ENCODE measurements around the gene AKT1. TPM values are rescaled to one million over a fixed set of nuclear protein-coding genes. Genes with fewer than 3 reads are reported as not detected.

AKT1 gene
- total and polyA plus RNA-seq, 12 donors: 66.4 to 300 (median 195) TPM

DNA sequence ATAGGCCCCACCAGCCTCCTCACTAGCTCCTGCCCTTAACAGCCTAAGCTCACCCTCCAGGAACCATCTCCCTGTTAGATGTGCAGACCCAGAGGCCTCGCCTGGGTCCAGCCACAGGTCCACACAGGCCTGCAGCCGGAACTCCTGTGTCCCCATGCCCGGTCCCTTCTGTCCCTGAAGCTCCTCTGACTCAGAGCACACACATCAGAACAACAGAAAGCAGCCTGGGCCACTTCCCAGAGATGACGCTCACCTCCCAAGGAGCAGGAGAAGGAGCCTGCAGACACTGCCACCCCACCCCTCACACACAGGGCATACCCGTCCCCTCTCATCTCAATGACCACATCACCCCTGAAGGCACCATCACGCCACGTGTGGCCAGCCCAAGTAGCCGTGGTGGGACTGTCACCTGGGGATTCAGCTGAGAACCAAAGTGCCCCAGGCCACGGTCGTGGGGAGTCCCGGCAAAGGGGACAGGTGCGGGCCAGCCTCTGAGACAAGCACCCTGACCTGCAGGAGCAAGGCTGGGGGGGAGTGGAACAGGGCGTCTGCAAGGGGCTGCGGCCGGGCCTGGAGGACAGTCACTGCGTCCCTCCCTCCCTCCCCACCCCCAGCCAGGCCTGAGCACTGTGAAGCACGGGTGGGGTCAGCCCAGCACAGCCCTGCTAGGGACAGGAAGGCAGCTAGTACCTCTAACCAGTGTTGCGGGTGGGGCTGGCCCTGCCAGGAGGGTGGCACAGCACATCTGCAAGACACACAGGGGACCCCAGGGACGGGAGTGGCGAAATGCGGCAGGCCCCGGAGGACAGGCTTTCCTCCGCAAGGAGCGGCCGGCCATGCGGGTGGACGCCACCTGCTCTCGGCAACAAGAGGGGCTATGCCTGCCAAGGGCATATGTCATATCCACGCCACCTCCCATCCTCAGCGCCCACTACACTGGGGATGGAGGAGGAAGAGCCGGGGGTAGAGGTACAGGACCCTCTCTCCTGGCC, 5.5 kb downstream of the AKT1 start:
- H3K36me3 ChIP-seq (replicated peaks in 1 of 2): peaks cover 0 to 21% of the 10 kb centered on the region in 2 donors

GRCh38 chr14:104788873-104789663, 6.5 kb downstream of the AKT1 start:
- intact Hi-C loops (cut with DNase I): no loop called here
- peaks cover 0 to 21% of the 10 kb centered on the region in 2 donors for H3K36me3 ChIP-seq (replicated peaks in 1 of 2)
- no peaks in the 10 kb centered on the region for H3K27me3 ChIP-seq
- no peak overlapping the region for H3K4me3 ChIP-seq
- WGBS, 4 donors: 42 to 60% (median 53%) methylated on average over 9 to 39 of the region's 39 CpGs
- peak in 2 of 7 donors; percentile 50 to 59 for DNase-seq
- TF ChIP-seq POLR2A (IDR thresholded peaks at IDR 0.05): no peak
- TF ChIP-seq, protein P1, sequence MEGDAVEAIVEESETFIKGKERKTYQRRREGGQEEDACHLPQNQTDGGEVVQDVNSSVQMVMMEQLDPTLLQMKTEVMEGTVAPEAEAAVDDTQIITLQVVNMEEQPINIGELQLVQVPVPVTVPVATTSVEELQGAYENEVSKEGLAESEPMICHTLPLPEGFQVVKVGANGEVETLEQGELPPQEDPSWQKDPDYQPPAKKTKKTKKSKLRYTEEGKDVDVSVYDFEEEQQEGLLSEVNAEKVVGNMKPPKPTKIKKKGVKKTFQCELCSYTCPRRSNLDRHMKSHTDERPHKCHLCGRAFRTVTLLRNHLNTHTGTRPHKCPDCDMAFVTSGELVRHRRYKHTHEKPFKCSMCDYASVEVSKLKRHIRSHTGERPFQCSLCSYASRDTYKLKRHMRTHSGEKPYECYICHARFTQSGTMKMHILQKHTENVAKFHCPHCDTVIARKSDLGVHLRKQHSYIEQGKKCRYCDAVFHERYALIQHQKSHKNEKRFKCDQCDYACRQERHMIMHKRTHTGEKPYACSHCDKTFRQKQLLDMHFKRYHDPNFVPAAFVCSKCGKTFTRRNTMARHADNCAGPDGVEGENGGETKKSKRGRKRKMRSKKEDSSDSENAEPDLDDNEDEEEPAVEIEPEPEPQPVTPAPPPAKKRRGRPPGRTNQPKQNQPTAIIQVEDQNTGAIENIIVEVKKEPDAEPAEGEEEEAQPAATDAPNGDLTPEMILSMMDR (IDR thresholded peaks at IDR 0.05): no peak
- peaks cover 49 to 87% of the 10 kb centered on the region in 2 donors for H3K4me1 ChIP-seq (replicated peaks in 1 of 2)
- H3K9me3 ChIP-seq (replicated peaks in 1 of 3): no peaks in the 10 kb centered on the region
- H3K27ac ChIP-seq: peak overlapping the region; percentile 54 to 97 (median 78)

More for the DNA sequence above, 5.5 kb downstream of the AKT1 start:
- Histone ChIP-seq H3K27ac (peak overlapping the region; percentile 54 to 97 (median 78)), H3K4me3 (no peak overlapping the region), H3K9me3 (replicated peaks in 1 of 3) (no peaks in the 10 kb centered on the region), H3K4me1 (replicated peaks in 1 of 2) (peaks cover 54 to 85% of the 10 kb centered on the region in 2 donors), H3K27me3 (no peaks in the 10 kb centered on the region)
- WGBS, 4 donors: 57 to 65% (median 60%) methylated on average over 9 to 31 of the region's 31 CpGs
- intact Hi-C loops (cut with DNase I): no loop called here
- peak; percentile 82 to 95 (median 94) for DNase-seq
- TF ChIP-seq, protein P1 (IDR thresholded peaks at IDR 0.05): no peak
- peak in 1 of 2 donors; percentile 85 for TF ChIP-seq POLR2A (IDR thresholded peaks at IDR 0.05)

DNA sequence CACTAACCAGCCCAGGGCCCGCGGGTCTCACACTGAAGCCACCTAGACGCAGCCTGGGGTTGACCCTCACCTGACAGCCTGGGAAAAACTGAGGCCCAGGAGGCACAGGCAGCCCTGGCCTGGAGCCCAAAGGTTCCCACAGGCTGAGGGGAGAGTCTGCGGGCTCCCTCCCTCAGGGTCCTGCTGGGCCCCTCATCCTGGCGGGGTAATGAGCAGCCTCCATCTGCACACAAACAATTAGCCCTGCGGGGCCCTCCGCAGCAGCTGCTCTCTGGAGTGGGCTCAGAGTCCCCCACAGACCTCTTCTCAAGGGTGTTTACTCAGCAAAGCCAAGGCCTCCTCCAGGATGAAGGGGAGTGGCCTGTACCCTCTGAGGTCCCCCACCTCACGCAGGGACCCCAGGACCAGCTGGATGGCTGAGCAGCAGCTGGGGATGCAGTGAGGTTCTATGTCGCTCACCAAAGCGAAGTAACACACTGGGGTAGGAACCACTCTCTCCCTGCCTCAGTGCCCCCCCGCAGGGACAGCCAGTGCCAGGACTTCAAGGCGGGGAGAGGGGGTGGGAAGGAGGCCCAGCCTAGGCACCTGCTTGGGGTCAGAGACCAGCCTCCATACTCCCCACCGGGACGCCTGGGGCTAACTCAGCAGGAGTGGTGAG, 7.3 kb downstream of the AKT1 start:
- H3K9me3 ChIP-seq (replicated peaks in 1 of 3): no peaks in the 10 kb centered on the region
- peaks cover 0 to 21% of the 10 kb centered on the region in 2 donors for H3K36me3 ChIP-seq (replicated peaks in 1 of 2)
- intact Hi-C loops (cut with DNase I): no loop called here
- H3K4me3 ChIP-seq: no peak overlapping the region
- no peak for TF ChIP-seq POLR2A (IDR thresholded peaks at IDR 0.05)
- TF ChIP-seq, protein P1 (IDR thresholded peaks at IDR 0.05): no peak
- DNase-seq: no peak
- no peaks in the 10 kb centered on the region for H3K27me3 ChIP-seq
- peaks cover 41 to 79% of the 10 kb centered on the region in 2 donors for H3K4me1 ChIP-seq (replicated peaks in 1 of 2)
- 80 to 85% (median 81%) methylated on average over 1 to 14 of the region's 14 CpGs for WGBS, 4 donors
- H3K27ac ChIP-seq: peak overlapping the region in 3 of 5 donors; percentile 10 to 97 (median 92)
